B cell (primary cell): ENCODE data around the gene TRIO. TPM values are rescaled to one million over a fixed set of nuclear protein-coding genes. Genes with fewer than 3 reads are reported as not detected.

ENCODE experiments used
- ATAC-seq: fragments of 200-7000 bp; cut with Tn5 transposase; one replicate; pipeline ENCODE4 v1.10.0; 2021; ENCODE audit warnings: low read depth, mild to moderate bottlenecking, moderate number of reproducible peaks, moderate library complexity
- CTCF ChIA-PET: fragments of 350-600 bp; sonication (Branson Sonifier 250); formaldehyde crosslinking; loops from one replicate; lab custom pipeline; 2021; ENCODE audit warnings: antibody characterized with exemption, inconsistent platforms; lab: Charles Lee
- POLR2A ChIA-PET: fragments of 350-600 bp; sonication (Branson Sonifier 250); formaldehyde crosslinking; loops from one replicate; lab custom pipeline; 2021; ENCODE audit warnings: antibody characterized with exemption; lab: Charles Lee
- DNase-seq: peaks from one replicate; pipeline ENCODE4 v3.0.0; 2013
- H2AFZ ChIP-seq: 2 replicates; pipeline ENCODE4 v1.6.1; 2012; ENCODE audit warnings: mild to moderate bottlenecking, low read depth, low read length; ENCODE audit not compliant: insufficient read depth, poor library complexity, severe bottlenecking
- H3K27ac ChIP-seq, 2 donors: 1 replicate in 1 of 2; 2 replicates in 1 of 2; pipeline ENCODE4 v1.5.1; 2012 to 2013; ENCODE audit warnings: low read length in 2 of 2, mild to moderate bottlenecking in 2 of 2, moderate library complexity in 1 of 2
- H3K27me3 ChIP-seq, 4 experiments: fragments of 200-600 bp in 1 of 4; sonication (generic) in 1 of 4; replicated peaks in 1 of 4; 1 replicate in 2 of 4; 2 replicates in 2 of 4; pipeline versions ENCODE4 v1.6.1 to v1.7.0; 2013 to 2016; ENCODE audit warnings: low read length in 3 of 4, mild to moderate bottlenecking in 2 of 4, mixed read lengths in 1 of 4, moderate library complexity in 1 of 4; ENCODE audit not compliant: insufficient read depth in 4 of 4, control insufficient read depth in 3 of 4; ENCODE audit errors: control extremely low read depth in 1 of 4
- H3K36me3 ChIP-seq, 2 experiments: replicated peaks in 1 of 2; 1 replicate in 1 of 2; 2 replicates in 1 of 2; pipeline versions ENCODE4 v1.6.1 to v1.7.1; 2013; ENCODE audit warnings: low read length in 1 of 2; ENCODE audit not compliant: insufficient read depth in 2 of 2, control insufficient read depth in 1 of 2; ENCODE audit errors: control extremely low read depth in 1 of 2, extremely low read depth in 1 of 2
- H3K4me1 ChIP-seq, 2 donors: fragments of 200-600 bp in 1 of 2; sonication (generic) in 1 of 2; 1 replicate in 1 of 2; 2 replicates in 1 of 2; pipeline versions ENCODE4 v1.5.1 to v1.6.1; 2013 to 2017; ENCODE audit warnings: low read length in 2 of 2; ENCODE audit not compliant: control insufficient read depth in 2 of 2, insufficient read depth in 2 of 2
- H3K4me2 ChIP-seq: replicated peaks from 2 replicates; pipeline ENCODE3; 2012; ENCODE audit warnings: mild to moderate bottlenecking, low read depth, low read length; ENCODE audit not compliant: poor library complexity, severe bottlenecking
- H3K4me3 ChIP-seq, 5 experiments: fragments of 200-600 bp in 1 of 5; sonication (generic) in 1 of 5; 1 replicate in 3 of 5; 2 replicates in 2 of 5; pipeline versions ENCODE4 v1.5.1 to v1.7.0; 2011 to 2016; ENCODE audit warnings: low read length in 4 of 5, mild to moderate bottlenecking in 4 of 5, low read depth in 2 of 5, control low read depth in 1 of 5, moderate library complexity in 1 of 5; ENCODE audit not compliant: insufficient read depth in 1 of 5; ENCODE audit errors: control extremely low read depth in 1 of 5, extremely low read depth in 1 of 5
- H3K79me2 ChIP-seq: fragments of 200-600 bp; sonication (generic); one replicate; pipeline ENCODE4 v1.6.0; 2016; ENCODE audit warnings: low read length; ENCODE audit not compliant: control insufficient read depth, insufficient read depth
- H3K9ac ChIP-seq: fragments of 200-600 bp; sonication (generic); 2 replicates; pipeline ENCODE4 v1.6.1; 2017; ENCODE audit warnings: mild to moderate bottlenecking, low read length, moderate library complexity
- H3K9me3 ChIP-seq, 3 donors: one replicate each; pipeline versions ENCODE4 v1.6.1 to v1.7.1; 2013; ENCODE audit warnings: low read length in 2 of 3; ENCODE audit not compliant: control insufficient read depth in 2 of 3, insufficient read depth in 1 of 3; ENCODE audit errors: control extremely low read depth in 1 of 3
- H4K20me1 ChIP-seq: 2 replicates; pipeline ENCODE4 v1.6.0; 2012; ENCODE audit warnings: mild to moderate bottlenecking, low read length; ENCODE audit not compliant: insufficient read depth, control insufficient read depth, poor library complexity, severe bottlenecking
- H3K27ac Mint-ChIP-seq: one replicate; pipeline ENCODE4 v1.8.0; 2021; ENCODE audit warnings: mixed read lengths
- H3K27me3 Mint-ChIP-seq: one replicate; pipeline ENCODE4 v1.8.0; 2021; ENCODE audit warnings: mixed read lengths
- H3K4me1 Mint-ChIP-seq: one replicate; pipeline ENCODE4 v1.8.0; 2021; ENCODE audit warnings: mixed read lengths
- H3K4me3 Mint-ChIP-seq: one replicate; pipeline ENCODE4 v1.8.0; 2021; ENCODE audit warnings: mixed read lengths
- H3K9me3 Mint-ChIP-seq: one replicate; pipeline ENCODE4 v1.8.0; 2022; ENCODE audit warnings: mixed read lengths; ENCODE audit not compliant: insufficient read depth
- CTCF ChIP-seq: fragments of 200-600 bp; IDR thresholded peaks from one replicate; pipeline ENCODE4 v1.8.0; 2022; ENCODE audit warnings: antibody characterized with exemption, mild to moderate bottlenecking
- EZH2 ChIP-seq: IDR thresholded peaks from 2 replicates; pipeline ENCODE4 v1.6.1; 2012; ENCODE audit warnings: borderline replicate concordance, low read depth, mild to moderate bottlenecking, moderate library complexity, low read length; ENCODE audit not compliant: insufficient read depth, poor library complexity, severe bottlenecking
- WGBS: methylation state at CpG from one replicate; pipeline ENCODE4 v1.1.5; 2013; ENCODE audit warnings: missing lambda C conversion rate; ENCODE audit not compliant: insufficient coverage; 5-methylcytosine and 5-hydroxymethylcytosine counted together
- intact Hi-C: fragments of 100-400 bp; cut with micrococcal nuclease; formaldehyde crosslinking; loops from one replicate; pipeline ENCODE4 v1.10.0; 2022
- polyA plus RNA-seq: library from polyadenylated mRNA; depleted of rRNA; stranded (reverse); fragments of >200 nt; gene quantifications from 2 replicates; pipeline ENCODE4 v1.2.3, GENCODE V29; 2012
- total RNA-seq, 2 donors: library from RNA; stranded (reverse); fragments of 120-200 nt in 1 of 2; gene quantifications; 1 replicate in 1 of 2; 2 replicates in 1 of 2; pipeline versions ENCODE4 v1.2.3 to v1.2.4, GENCODE V29; 2013 to 2022

The TRIO gene
- total and polyA plus RNA-seq, 2 donors (not counting 1 experiment from before 2014, with no cell fraction given): 90.5 to 479 TPM

- Mint-ChIP-seq H3K27ac (no peak overlapping the region), H3K9me3 (no peaks in the 10 kb centered on the region), H3K4me1 (no peaks in the 10 kb centered on the region), H3K4me3 (no peak overlapping the region), H3K27me3 (no peaks in the 10 kb centered on the region)
- ChIA-PET CTCF (interaction anchor here (1.2 to 1.9 kb wide), 2 partner anchors 41 to 254 kb away, joined by 3 to 5 read pairs; no protein-coding TSS in a partner anchor), POLR2A (interaction anchor here (0.6 kb wide), 1 partner anchor 406 kb away, joined by 3 read pairs; no protein-coding TSS in a partner anchor)
- H3K27ac ChIP-seq: no peak overlapping the region
- peaks cover 5 to 65% of the 10 kb centered on the region in 2 experiments for H3K36me3 ChIP-seq
- WGBS: 98% methylated on average over 4 of the region's 7 CpGs
- H2AFZ ChIP-seq: no peak overlapping the region
- peaks cover 0 to 2% (median 0%) of the 10 kb centered on the region in 3 donors for H3K9me3 ChIP-seq
- no peaks in the 10 kb centered on the region for H3K27me3 ChIP-seq
- DNase-seq: no peak
- no peak overlapping the region for H3K9ac ChIP-seq
- no peak overlapping the region for H3K4me3 ChIP-seq
- intact Hi-C loops: no loop called here
- H3K4me1 ChIP-seq: no peaks in the 10 kb centered on the region
- no peak overlapping the region for H3K4me2 ChIP-seq
- ATAC-seq: no peak
- TF ChIP-seq CTCF: no peak
- no peak for TF ChIP-seq EZH2
- H3K79me2 ChIP-seq: no peaks in the 10 kb centered on the region
- no peaks in the 10 kb centered on the region for H4K20me1 ChIP-seq
Measured at GRCh38 chr5:14394365-14394764, 251.2 kb downstream of the TRIO start.

- Mint-ChIP-seq H3K4me3 (no peak overlapping the region), H3K4me1 (no peaks in the 10 kb centered on the region), H3K27me3 (no peaks in the 10 kb centered on the region), H3K27ac (no peak overlapping the region), H3K9me3 (no peaks in the 10 kb centered on the region)
- intact Hi-C loops: no loop called here
- no peak overlapping the region for H3K9ac ChIP-seq
- H3K4me1 ChIP-seq: no peaks in the 10 kb centered on the region
- H3K27me3 ChIP-seq: no peaks in the 10 kb centered on the region
- H2AFZ ChIP-seq: no peak overlapping the region
- H3K4me3 ChIP-seq: no peak overlapping the region
- ChIA-PET CTCF (interaction anchor here (1.2 to 1.4 kb wide), 3 partner anchors 42 to 254 kb away, joined by 3 to 4 read pairs (median 4); no protein-coding TSS in a partner anchor), POLR2A (no interaction called here)
- TF ChIP-seq EZH2 (no peak), CTCF (no peak)
- no peak overlapping the region for H3K27ac ChIP-seq
- peaks cover 5 to 64% of the 10 kb centered on the region in 2 experiments for H3K36me3 ChIP-seq
- H4K20me1 ChIP-seq: no peaks in the 10 kb centered on the region
- H3K4me2 ChIP-seq: no peak overlapping the region
- H3K9me3 ChIP-seq: peaks cover 0 to 2% (median 0%) of the 10 kb centered on the region in 3 donors
- 100% methylated on average over 1 of the region's 1 CpG for WGBS
- H3K79me2 ChIP-seq: no peaks in the 10 kb centered on the region
- DNase-seq: no peak
- no peak for ATAC-seq
Measured at GRCh38 chr5:14395411-14395810, 252.3 kb downstream of the TRIO start.
